GM19043 (cell line): ENCODE results near the gene COL6A5.
"Not testable (repeated sequence)": the region's sequence is repeated elsewhere in the genome, so short reads cannot be mapped to it uniquely, and the experiment has no call there.

ENCODE experiments used
- ATAC-seq: cut with Tn5 transposase; IDR thresholded peaks from one replicate; pipeline ENCODE4 v1.9.1; 2021; ENCODE audit warnings: low read depth; ENCODE audit not compliant: unreplicated experiment

Gene COL6A5

DNA sequence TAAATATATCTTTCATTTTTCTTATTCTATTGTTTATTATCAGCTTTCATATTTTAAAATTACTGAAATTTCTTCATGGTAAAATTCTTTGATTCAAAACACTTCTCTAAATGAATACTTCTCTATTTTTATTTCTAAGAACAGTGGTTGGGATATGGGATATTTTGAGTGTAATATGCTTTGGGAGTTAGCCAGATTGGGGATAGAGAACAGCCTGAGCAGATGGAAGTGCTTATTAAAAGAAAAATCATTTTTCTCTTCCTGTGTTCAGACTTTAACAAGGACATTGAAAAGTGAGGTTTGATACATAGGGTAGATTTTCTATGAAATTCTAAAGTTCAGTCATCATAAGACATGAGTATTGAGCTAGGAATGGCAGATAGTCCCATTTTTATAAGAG, 84.8 kb downstream of the COL6A5 start:
- ATAC-seq: no peak

DNA sequence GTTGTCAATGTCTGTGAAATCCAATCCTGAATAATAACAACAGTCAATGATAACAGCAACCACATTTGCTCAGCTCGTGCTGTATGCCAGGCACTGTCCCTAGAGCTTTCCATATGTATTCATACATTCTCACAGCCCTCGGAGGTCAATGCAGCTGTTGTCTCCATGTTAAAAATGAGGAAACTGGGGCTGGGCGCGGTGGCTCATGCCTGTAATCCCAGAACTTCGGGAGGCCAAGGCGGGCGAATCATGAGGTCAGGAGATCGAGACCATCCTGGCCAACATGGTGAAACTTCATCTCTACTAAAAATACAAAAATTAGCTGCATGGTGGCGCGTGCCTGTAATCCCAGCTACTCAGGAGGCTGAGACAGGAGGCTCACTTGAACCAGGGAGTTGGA, 86.6 kb downstream of the COL6A5 start:
- ATAC-seq: not testable (repeated sequence)

DNA sequence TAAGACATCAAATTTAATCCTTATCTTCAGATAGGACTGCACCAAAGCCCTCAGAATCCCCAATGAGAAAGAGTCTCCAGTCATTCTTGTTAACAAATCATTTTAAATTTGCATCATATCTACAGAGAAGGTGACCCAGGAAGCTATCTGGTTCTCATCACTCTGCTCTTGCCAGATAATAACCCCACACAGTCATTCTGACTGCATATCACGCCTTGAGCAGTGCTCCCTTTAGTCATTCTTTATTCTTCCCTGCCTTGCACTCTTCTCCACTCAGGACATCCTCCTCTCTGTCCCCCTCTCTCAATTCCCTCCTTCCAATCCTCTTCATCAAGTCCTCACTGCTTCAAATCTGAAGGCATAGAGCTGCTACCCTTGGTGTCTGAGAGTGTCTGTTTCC, 87.8 kb downstream of the COL6A5 start:
- ATAC-seq: no peak

DNA sequence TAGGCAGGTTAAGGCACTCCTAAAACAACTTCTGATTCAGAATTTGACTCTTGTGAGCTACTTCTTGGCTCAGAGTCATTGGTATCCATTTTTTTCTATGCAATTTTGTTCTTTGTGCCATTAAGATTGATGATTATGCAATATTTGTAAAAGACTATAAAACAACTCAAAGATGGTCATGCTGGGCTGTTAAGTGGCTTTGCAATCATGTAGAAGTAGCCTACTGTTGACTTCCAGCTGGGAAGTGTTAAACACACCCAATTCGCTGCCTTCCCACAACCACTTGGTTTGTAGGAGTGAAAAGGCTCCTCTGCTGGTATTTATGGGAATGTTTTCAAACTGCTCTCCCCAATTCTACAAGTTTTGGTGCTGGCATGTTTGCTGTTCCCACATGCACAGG, 96.8 kb downstream of the COL6A5 start:
- ATAC-seq: no peak

DNA sequence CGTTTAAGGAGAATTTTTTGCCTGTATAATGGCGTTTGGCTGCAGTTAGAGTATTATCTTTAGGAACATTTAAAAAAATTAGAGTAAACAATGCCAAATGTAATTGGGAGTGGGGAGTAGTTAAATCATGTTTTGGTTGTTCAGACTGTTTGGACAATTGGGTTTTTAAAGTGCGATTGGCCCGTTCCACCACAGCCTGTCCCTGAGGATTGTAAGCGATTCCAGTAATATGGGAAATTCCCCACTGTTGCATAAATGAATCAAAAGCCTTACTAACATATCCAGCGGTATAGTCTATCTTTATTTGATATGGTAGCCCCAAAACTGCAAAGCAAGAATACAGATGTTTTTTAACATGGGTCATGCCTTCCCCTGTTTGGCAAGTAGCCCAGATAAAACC, 101.4 kb downstream of the COL6A5 start:
- ATAC-seq: not testable (repeated sequence)

DNA sequence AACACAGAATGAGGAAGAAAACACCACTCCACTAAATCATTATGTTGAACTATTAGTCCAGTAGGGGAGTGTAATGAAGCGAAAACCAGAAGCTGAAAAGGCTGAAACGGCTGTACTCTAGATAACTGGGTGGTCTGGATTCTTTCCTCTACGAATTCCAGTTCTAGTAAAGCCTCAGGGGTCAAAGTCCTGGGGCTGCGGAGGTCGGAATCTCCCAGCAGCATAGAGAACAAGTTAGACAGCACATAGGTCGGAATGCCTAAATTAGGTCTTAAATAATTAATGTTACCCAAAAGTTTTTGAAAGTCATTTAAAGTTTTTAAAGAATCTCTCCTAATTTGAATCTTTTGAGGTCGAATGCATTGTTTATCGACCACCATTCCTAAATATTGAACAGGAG, 102.7 kb downstream of the COL6A5 start:
- ATAC-seq: not testable (repeated sequence)

DNA sequence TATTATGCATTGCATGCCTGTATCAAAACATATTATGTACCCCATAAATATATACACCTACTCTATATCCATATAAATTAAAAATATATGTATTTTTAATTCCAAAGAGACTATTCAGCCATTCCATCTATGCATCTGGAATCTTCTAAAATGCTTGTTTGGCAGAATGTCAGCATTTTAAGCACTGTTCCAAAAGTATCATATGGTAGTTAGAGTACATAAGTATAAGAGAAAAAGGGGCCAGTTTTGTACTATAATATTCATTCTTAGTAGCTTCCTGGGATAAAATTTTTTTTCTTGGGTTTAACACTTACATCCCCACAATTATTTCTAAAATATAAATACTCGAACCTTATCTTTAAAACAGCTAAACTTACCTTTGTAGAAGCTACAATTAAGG, 111.1 kb downstream of the COL6A5 start:
- no peak for ATAC-seq

DNA sequence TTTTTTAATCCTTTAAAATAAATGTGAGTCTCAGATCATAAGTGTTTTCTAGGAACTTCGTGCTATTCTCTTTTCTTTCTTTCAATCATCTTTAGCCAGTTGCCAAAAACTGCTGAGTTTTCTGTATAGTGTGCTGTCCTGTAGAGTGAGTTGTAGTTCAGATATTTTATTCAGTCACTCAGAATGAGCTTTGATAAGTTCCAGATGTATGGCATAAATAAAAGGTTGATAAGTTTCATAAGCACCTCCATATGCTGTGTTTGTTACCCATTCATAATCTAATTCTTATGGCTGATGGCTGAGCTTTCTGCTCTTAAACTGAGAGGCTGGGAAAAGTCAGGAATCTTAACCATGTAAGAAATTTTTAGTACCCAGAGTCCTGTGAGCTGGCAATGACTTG, 112.2 kb downstream of the COL6A5 start:
- ATAC-seq: no peak

DNA sequence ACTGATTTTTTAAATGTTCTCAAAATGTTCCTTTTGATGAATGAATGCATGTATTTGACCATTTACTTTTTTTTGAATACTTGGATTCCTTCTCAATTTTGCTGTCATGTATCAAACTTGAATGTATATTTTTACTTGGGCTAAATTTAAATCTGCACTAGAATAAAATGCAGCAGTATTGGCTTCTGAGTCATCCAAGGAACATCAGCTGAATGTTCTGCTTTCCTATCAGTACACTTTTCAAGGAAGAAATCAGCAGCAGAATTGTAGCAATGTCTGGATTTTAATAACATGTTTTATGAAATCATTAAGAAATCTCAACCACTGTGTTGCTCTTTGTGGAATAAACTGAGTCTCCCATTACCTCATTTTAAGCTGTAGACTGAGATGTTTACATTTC, 114.5 kb downstream of the COL6A5 start:
- ATAC-seq: no peak

DNA sequence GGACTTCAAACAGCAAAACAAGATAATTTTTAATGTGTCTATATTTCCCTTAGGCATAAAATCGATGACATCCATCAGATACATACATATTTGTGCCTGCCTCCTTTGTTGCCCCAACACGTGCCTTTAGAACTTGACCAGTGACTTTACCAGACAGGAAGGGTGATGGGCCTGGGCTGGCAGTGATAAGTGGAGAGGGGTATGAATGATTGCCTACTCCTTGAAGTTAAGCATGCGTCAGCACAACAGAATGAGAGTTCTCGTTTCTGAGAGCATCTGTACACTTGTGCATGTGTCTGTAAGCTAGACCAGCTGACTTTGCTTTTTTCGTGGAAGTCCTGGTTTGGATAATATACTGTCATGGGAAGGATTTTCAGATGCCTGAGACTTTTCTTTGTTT, 116.6 kb downstream of the COL6A5 start:
- ATAC-seq: no peak

DNA sequence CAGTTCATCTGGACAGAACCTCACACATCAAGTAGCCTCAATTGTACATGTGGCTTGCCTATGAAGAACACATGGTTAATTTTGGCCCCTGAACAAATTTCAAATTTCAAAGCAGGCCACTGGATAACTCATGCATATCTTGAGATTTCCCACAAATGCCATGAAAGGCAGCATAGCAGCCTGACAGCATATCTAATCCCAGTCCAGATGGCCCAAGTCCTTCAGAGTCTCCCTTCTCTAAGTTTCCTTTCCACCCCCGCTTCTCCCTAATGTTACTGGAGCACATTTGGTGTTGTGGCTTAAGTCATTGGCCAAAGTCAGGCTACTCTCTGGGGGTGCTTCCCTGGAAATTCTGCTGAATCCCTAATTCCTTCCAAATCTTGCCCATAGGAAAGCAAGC, 117.7 kb downstream of the COL6A5 start:
- no peak for ATAC-seq

DNA sequence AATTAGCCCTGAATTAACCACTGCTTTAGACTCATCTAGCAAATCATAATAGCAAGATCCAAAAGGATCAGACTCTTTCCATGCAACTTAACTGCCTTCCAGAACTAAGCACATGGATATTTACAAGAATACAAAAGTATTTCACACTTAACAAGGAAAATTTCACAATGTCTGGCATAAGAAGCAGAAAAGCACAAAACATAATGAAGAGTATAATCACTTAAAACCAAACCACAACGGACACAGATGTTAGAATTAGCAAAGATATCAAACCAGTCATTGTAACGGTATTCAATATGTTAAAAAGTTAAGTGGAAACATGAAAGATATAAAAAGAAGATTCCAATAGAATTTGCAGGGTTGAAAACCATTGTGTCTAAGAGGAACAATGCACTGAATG, 120.0 kb downstream of the COL6A5 start:
- ATAC-seq: no peak

DNA sequence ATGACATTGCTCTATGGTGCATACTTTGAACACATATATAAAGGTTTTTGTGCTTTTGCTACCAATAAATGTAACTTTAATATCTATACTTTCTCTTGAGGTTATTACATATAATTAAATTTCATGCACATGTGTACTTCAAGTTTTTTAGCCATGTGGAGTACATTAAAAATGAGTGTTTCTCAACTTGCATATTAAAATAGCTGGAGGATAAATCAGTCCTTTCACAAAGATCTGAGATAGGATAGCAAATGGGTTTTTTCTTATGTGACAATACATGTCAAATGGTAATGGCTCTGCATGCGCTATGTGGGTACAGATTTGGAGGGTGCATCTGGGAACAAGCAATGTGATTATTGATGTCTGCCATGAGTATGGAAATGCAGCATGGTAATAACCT, 122.8 kb downstream of the COL6A5 start:
- ATAC-seq: no peak

DNA sequence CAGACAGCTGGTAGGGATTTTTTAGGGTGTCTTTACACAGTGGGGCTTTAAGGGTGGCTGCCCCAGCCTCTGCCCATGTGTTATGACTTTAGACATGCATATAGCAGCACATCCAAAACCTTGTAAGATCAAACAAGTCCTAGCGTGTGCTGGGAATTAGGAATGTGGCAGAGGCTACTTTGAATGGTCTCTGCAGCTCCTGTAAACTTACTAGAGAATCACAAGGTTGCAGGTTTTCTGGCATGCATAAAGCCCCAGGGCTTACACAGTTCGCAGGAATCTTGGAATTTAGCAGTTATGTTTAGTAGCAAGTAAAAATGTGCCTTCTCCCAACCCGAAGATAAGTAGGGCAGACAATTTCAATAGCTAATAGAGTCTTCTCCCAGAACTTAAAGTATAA, 124.7 kb downstream of the COL6A5 start:
- no peak for ATAC-seq

DNA sequence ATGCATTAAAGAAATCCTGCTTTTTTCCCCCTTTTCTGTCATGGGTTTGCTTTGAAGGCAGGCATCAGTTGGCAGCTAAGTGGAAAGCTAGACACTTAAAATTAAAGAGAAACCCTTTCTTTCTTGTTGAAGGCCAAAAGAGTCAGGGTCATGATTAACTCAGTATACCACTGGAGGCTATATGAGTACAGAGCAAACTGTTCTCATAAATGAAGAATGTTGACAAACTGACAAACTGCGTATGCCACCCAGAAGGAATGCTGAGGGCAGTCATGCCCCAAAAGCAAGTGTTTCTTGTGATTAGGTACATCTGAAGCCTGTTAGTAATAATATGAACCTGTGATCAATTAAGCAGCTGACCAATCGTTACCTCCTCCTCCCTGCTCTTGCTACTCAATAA, 127.9 kb downstream of the COL6A5 start:
- ATAC-seq: no peak

DNA sequence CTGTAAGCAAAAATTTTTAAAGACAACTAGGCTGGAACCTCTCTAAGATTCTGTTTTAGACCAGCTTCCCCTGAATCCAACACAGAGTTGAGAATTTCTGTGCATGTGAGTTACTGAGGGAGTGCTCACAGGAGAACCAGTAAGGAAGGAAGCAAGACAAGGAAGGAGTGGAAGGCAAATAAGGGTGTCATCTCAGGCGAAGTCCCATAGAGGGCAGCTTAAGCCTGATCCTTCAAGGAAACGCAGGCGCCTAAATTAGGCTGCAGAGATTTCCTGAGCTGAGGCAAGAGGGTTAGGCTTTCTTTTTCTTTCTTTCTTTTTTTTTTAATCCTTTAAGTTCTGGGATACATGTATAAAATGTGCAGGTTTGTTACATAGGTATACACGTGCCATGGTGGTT, 135.3 kb downstream of the COL6A5 start:
- ATAC-seq: no peak

DNA sequence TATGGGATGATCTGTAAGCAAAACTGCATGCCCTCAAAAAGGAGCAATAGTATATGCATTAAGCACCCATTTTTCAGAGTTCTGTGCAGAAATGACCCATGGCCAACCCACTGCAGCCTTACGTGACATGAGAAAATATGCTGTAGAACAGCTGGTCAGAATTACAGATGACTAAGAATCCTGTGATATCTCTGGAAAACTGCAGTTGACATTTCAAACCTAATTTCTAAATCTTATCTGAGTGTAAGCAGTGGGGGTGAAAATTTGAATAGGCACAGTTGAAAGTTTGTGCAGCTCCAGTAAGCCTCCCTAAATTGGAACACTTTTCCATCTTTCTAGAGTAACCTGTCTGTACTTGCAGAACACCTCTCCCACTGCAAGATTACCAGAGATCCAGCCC, 142.8 kb downstream of the COL6A5 start:
- ATAC-seq: no peak

DNA sequence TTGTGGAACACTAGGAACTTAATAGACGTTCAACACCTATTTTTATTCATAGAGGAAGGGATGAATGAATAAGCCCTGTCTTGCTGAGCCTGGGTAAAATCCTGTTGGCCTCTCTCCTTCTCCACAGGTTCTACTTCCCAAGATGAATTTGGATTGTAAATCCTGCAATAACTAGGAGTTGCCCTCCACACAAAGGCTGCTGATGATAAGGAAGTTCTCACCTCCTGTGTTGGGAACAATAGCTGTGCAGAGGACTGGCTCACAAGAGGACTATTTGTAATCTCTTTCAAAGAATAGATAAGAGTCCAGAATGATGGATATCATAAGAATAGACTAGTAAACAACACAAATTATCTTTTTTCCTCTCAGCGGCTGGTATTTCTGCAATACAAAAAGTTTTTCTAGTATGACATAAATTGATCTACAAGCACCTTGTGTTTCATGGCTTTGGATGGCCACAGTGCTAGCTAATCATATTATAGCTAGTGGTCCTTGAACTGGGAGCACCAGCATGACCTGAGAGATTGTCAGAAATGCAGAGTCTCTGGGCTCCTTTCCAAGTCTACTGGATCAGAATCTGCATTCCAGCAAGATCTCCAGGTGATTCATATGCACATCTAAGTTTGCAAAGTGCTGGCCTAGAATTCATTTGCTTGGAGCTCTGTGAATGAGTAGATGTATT, 143.4 kb downstream of the COL6A5 start:
- ATAC-seq: no peak

DNA sequence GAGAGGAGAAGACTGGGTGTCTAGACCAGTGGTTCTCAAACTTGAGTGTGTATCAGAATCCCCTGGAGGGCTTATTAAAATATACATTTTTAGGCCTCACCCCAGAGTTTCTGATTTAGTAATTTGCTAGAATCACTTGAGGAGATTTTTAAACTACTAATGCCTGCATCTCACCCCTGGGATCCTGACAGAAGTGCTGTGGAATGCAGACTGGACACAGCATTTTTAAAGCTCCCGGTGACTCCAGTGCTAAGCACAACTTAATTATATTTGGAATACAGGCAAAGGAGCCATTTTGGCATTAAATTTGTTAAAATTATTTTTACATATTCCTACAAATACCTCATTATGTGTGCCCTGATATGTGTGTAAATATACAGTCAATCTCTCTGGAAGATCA, 144.8 kb downstream of the COL6A5 start:
- no peak for ATAC-seq

DNA sequence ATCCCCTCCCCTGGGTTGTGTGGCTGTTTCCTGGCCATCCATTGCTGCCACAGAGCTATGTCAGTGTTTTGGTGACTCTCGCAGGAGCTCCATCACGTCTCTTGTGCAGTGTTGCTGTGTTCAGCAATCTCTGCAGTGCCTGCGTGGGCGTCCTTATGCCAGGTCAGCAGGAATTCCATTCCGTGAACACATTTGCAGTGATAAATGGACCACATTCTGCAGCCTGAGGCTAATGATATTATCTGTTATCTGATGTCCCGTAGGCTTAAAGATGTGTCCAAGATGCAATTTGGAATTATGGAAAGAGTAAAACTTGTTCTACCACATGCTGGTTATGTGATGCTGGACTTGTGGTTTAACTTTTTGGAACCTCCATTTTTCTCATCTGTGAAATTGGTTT, 146.0 kb downstream of the COL6A5 start:
- ATAC-seq: no peak

DNA sequence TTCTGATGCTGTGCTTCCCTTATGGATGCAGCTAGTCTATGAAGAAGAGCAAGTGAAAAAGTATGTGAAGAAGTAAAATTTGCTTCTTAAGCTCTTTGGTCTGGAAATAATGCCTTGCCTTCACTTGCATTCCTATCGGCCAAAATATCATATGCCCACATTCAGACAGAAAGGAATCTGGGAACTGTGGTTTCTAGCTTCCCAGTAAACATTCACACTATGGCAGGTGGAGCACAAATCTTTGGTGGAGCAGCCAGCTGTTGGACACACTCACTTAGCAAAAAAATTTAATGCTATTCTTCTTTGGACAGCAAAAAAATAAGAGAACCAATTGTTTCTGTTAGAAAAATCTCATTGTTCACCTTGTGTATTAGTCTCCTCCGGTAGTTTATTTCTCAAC, 159.2 kb downstream of the COL6A5 start:
- no peak for ATAC-seq

DNA sequence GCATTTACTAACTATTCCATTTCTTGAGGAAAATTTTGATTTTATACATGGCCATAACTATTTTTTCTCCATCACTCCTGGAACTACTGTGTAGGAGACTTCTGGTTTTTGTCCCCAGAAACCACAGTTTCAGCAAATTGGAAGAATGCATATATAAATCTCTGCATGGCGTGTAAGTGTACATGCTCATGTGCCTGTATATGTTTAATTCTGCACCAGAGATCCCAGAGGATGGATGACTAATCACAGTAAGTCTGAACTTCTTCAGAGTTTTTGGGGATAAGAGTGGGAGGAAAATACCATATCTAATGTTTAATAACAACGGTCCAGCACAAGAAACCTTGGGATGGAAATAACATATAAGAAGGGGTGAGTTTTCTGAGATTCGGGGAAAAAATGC, 160.6 kb downstream of the COL6A5 start:
- ATAC-seq: no peak

DNA sequence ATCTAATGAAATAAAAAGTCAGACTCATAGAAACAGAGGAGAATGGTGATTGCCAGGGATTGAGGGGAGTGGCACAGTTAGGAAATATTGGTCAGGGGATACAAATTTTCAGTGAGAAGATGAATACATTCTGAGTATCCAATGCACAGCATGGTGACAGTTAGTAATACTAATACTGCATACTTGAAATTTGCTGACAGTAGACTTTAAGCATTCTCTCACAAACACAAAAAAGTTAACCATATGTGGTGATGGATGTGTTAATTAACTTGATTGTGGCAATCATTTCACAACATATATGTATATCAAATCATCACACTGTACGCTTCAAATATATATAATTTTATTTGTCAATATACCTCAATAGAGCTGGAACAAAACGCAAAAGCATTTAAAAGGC, 162.3 kb downstream of the COL6A5 start:
- ATAC-seq: no peak
